ENCODE measurements around the gene FMN1.
"Not testable (repeated sequence)": the region's sequence is repeated elsewhere in the genome, so short reads cannot be mapped to it uniquely, and the experiment has no call there.

FMN1 gene

GRCh38 chr15:33089165-33089877, 105.2 kb downstream of the FMN1 start:
- DNase-seq, result no peak

- peak; percentile 53 to 69 for DNase-seq
These were observed 107.9 kb downstream of the FMN1 start for GRCh38 chr15:33086500-33087121.

GRCh38 chr15:33084661-33085060, 109.9 kb downstream of the FMN1 start:
- no peak for DNase-seq

GRCh38 chr15:33083232-33084081, 111.1 kb downstream of the FMN1 start:
- DNase-seq, result no peak

- DNase-seq, result no peak
These were observed 114.5 kb downstream of the FMN1 start for GRCh38 chr15:33080006-33080405.

- DNase-seq, result no peak
These were observed 115.9 kb downstream of the FMN1 start for GRCh38 chr15:33078607-33079006.

GRCh38 chr15:33076937-33077336, 117.6 kb downstream of the FMN1 start:
- DNase-seq, result no peak

- DNase-seq, result no peak
These were observed 119.6 kb downstream of the FMN1 start for GRCh38 chr15:33074942-33075341.

GRCh38 chr15:33074212-33074611, 120.3 kb downstream of the FMN1 start:
- DNase-seq, result no peak

- DNase-seq, result no peak
These were observed 123.1 kb downstream of the FMN1 start for GRCh38 chr15:33071451-33071850.

GRCh38 chr15:33069903-33070302, 124.6 kb downstream of the FMN1 start:
- not testable (repeated sequence) for DNase-seq

- no peak for DNase-seq
These were observed 125.4 kb downstream of the FMN1 start for GRCh38 chr15:33069161-33069560.

GRCh38 chr15:33068511-33068990, 126.0 kb downstream of the FMN1 start:
- DNase-seq, result peak; percentile 45 to 61

- DNase-seq, result peak; percentile 88
These were observed 126.5 kb downstream of the FMN1 start for GRCh38 chr15:33068007-33068481.

GRCh38 chr15:33067456-33067855, 127.1 kb downstream of the FMN1 start:
- no peak for DNase-seq

GRCh38 chr15:33066584-33066983, 127.9 kb downstream of the FMN1 start:
- no peak for DNase-seq

GRCh38 chr15:33064878-33065277, 129.6 kb downstream of the FMN1 start:
- DNase-seq, result no peak

GRCh38 chr15:33059184-33059583, 135.3 kb downstream of the FMN1 start:
- no peak for DNase-seq

GRCh38 chr15:33057845-33058244, 136.7 kb downstream of the FMN1 start:
- no peak for DNase-seq

GRCh38 chr15:33055962-33056361, 138.6 kb downstream of the FMN1 start:
- DNase-seq, result no peak

GRCh38 chr15:33051528-33051927, 143.0 kb downstream of the FMN1 start:
- no peak for DNase-seq

GRCh38 chr15:33048255-33048654, 146.3 kb downstream of the FMN1 start:
- no peak for DNase-seq

GRCh38 chr15:33047077-33047476, 147.4 kb downstream of the FMN1 start:
- no peak for DNase-seq

Measured in inflammatory macrophage (primary cell).